A204.1 (cell line): ENCODE data around the gene PTRH1.
A peak's percentile ranks its signal among the peaks of the same experiment; 100 is the strongest.
"Not testable (repeated sequence)": the region's sequence is repeated elsewhere in the genome, so short reads cannot be mapped to it uniquely, and the experiment has no call there.

ENCODE experiments used
- FAIRE-seq: peaks from 2 replicates; lab custom pipeline; 2012; peaks lifted over from hg19 to GRCh38; lab: Jason Lieb, UNC

The PTRH1 gene, protein sequence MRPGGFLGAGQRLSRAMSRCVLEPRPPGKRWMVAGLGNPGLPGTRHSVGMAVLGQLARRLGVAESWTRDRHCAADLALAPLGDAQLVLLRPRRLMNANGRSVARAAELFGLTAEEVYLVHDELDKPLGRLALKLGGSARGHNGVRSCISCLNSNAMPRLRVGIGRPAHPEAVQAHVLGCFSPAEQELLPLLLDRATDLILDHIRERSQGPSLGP

DNA sequence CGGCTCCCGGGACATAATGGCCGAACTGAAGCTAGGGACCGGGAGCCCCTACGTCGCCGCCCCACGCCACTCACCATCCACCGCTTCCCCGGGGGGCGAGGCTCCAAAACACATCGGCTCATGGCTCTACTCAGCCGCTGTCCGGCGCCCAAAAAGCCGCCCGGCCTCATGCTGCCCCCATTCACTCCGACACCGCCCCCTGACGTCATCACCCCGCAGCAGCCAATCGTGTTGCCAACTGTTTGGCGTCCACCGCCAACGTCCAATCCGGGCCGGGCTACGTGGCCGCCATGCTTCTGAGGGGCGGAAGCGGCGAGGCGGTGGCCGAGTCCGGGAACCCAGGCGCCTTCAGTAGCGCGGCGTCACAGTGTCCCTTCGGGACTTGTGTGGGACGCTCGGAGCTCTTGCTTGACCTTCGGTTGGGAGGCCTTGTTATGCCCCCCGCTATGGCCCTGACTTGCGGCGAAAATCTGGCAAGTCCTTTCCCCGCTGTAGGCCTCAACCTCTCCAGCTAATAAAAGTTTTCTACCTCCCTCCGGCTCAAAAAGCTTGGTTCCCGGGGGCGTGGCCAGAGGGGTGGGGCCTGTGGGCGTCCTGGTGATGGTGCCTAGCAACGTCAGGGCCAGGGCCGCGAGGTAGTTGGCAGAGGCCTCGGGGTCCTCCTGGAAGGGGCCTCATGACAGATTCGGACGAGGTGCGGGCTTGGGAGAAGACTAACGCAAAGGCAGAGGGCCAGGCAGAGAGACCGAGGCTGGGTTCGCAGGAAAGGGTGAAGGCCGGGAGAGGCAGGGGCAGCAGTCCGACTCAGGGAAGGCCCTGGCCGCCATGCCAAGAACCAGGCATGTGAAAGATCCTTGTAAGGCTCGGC lies at the start of gene PTRH1, which contains the start of gene TTC16:
TSS of gene PTRH1 (minus strand) at position 194 of the 868 bp plus-strand sequence. CDS start at position 170, 24 bp downstream.
TSS of gene TTC16 (plus strand) at position 610 of the 868 bp plus-strand sequence. CDS start at position 677, 67 bp downstream.
- peak; percentile 91 for FAIRE-seq

DNA sequence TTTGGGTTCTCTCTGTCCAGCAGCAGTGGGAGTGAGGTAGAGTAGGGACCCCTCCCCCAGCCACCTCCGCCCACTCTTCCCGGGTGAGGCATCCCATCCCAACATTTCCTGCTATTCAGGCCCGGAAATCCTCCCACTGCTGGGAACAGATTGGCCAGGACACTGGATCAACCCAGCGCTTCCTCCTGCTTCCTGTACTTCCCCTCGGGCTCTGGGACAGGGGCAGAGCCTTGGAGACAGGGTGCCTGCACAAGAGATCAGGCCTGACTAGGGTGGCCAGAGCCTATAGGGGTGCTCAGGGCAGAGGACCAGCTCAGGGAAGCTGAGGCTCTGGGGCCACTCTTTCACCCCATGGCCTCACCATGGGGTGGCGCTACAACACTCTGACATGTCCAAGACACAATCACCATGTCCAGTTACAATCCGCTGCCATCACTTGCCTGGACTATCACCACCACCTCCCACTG lies 48.5 kb upstream of the PTRH1 start:
- FAIRE-seq = no peak

DNA sequence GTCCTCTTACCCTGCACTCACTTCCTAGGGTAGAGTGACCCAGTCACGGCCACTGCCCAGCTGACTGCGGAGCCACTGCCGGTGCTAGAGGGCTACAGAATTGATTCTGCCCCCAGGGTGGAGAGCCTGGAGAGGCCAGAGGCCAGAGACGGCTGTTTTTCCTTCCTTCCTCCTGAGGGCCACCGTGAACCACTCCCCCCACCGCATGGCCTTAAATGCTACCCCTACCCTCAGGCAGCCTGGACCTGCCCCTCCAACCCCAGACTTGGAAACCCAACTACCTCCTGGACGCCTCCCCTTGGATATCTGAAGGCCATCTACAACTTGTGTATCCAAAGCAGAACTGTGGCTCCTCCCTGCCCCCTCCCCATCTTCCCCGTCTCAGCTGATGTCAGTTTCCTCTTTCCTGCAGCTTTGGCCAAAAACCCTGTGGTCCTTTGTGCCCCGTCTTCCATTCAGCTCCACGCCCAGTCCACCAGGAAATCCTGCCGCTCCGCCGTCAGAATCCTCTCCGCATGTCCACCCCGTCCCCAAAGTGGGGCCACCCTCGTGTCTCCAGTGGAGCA lies 46.7 kb upstream of the PTRH1 start:
- FAIRE-seq = no peak

- FAIRE-seq = no peak
These were observed 46.1 kb upstream of the PTRH1 start for GRCh38 chr9:127761491-127761956.

DNA sequence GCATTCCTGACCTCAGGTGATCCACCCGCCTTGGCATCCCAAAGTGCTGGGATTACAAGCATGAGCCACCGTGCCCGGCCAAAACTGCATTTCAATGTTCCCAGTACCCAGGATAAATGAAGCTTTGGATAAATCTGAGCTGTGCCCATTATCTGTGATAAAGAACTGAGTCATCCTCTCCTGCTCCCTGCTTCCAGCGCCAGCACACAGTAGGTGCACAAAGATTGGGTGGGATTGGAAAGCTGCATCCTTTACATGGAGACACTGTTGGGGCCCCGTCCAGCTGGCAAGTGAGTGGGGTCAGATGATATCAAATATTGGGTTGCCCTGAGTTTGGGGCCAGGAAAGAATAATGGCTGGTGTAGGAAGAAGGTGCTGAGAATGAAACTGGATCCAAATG lies 45.6 kb upstream of the PTRH1 start:
- FAIRE-seq = no peak

- no peak for FAIRE-seq
These were observed 43.4 kb upstream of the PTRH1 start for GRCh38 chr9:127758843-127759242.

DNA sequence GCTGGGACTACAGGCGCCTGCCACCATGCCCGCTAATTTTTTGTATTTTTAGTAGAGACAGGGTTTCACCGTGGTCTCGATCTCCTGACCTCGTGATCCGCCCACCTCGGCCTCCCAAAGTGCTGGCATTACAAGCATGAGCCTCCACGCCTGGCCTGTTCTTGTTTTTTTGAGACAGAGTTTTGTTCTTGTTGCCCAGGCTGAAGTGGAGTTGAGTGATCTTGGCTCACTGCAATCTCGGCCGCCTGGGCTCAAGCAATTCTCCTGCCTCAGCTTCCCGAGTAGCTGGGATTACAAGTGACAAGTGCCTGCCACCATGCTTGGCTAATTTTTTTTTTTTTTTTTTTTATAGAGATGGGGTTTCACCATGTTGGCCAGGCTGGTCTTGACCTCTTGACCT lies 41.3 kb upstream of the PTRH1 start:
- not testable (repeated sequence) for FAIRE-seq

- no peak for FAIRE-seq
These were observed 40.8 kb upstream of the PTRH1 start for GRCh38 chr9:127756233-127756632.

DNA sequence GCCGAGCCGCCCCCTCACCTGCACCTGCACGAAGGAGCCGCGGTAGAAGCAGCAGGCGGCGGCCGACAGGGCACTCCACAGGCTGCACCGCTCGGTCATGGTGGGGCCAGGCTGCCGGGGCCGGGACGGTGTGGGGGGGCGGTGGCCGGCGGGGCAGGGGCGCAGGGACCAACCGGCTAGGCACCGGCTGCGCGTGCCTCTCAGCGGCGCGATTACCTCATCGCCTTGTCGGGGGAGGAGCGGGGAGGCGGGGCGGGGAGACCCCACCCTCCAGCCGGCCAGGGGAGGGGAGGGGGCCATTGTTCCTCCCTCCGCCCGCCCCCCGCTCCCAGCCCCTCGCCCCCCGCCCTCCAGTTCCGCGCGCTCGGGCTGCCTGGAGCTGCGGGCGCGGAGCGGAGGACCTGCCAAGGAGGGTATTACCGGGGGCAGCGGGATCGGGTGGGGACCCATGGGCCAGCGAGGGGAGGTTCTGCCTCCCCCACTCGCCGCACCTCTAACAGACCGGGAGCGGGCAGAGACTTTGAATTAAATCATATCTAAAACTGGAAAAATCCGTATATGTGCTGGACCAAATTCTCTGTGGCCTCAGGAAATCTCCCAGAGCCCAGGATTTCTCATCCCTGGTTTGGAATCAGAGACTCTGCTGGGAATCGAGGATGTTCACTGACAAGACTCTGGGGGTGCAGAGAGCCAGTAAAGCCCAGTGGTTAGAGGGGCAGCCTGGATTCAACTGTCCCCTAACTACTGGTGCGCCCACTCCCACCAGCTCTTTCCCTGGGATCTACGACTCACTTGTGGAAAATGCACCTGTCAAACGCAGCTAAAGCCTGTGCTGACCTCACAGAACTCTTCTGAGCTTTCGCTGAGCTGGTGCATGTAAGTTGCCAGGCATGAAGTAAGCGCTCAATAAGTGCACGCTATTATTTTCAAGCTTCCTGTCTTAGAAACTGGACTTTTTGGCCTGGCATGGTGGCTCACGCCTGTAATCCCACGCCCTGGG lies 39.9 kb upstream of the PTRH1 start:
- FAIRE-seq = no peak

DNA sequence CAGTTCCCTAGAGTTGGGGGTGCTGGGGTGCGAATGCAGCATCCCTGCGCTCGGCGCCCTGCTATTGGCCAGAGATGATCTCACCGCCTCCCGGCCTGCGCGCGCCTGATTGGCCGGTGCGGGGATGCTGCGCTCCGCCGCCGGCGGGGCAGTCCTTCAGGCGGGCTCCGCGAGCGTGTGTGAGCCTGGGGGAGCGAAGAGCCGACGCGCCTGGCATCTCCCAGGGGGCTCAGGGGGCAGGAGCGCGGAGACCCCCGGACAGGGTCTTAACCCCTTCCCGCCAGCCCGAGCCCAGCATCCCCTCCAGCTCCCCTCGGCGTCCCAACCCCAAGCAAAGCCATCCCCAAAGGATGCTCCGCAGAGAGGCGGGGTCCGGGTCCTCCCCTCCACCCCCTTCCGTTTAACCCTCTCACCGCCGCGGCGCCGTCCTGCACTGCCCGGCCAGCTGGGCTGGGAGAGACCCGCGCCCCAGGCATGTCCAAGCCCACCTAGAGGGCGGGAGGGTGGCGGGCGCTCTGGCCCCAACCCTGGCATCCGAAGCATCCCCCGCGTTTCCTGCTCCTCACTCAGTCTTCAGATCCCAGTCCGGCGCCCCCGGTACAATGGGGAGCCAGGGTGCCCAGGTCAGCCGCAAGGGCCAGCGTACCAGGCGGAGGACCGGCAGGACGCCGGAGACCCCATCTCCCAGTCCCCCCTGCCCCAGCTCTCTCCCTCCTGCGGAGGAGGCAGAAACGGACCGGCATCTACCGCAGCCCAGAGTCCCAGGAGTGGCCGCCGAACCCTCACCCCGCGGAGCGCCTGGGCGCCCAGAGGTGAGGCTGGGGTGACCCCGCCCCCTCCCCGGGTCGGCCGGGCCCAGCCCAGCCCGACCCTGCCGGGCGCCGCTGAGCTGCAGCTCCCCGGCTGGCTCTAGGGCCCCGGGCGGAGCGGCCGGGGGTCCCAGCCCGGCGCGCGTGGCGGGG lies 38.9 kb upstream of the PTRH1 start:
- no peak for FAIRE-seq

GRCh38 chr9:127753622-127754021 lies 38.2 kb upstream of the PTRH1 start:
- no peak for FAIRE-seq

GRCh38 chr9:127753148-127753547 lies 37.7 kb upstream of the PTRH1 start:
- FAIRE-seq = no peak

DNA sequence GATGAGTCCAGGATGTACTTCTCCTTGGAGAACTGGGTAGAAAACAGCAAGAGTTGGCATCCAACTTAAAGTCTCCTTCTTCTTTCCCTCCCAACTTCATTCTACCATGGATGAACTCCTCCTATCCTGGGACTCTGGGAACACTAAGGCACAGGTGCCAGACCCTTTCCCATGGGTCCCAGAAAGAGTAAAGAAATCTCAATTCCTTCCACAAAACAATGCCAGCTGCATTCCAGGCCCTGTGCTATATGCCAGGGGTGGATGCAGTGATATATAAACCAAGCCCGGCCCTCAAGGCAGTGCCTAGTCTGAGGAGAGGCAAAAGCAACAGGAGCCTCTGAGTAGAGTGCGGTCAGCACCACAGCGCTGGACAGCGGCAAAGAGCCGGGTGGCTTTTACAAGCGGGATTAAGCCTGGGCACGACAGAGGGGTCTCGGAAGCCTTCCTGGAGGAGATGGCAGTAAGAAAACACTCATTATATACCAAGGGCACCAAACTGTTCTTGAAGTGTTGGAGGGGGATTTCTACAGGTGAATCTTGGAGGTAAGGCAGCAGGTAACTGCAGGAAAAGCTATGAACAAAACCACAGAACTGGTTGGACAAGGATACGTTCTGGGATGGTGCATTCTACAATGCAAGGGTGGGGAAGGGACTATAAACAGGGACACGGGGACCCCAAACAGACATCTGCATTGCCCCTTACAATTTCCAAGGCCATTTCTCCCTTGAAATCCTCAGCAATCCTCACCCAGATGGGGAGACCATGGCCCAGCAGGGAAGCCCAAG lies 36.0 kb upstream of the PTRH1 start:
- FAIRE-seq = no peak

DNA sequence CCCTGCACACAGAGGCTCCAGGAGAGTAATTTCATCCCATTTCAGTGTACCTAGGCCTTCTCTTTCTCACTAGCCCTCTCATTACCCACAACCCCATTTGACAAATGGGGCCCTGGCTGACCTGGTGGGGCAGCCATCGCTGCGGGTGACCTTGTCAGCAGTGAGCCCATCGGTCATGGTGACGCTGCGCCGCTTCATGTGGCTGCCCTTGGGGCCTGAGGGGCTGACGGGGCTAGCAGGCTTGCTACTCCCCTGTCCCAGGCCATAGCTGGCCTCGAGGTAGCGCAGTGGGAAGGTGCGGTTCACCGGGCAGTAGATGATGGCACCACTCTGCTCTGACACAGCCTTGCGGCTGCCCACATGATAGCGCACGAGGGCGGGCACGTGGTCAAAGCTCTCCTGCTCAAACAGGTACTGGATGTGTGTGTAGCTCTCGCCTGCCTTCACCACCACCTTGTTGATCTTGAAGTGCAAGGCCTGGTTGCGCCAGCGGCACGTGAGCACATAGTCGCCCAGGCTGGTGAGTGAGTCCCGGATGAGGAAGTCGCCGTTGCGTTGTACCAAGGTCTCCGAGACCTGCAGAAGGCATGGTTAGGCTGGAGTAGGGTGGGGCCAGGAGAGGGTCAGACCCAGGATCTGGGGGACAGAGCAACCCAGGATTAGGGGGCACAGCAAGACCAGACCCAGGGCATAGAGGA lies 33.8 kb upstream of the PTRH1 start:
- FAIRE-seq = no peak

DNA sequence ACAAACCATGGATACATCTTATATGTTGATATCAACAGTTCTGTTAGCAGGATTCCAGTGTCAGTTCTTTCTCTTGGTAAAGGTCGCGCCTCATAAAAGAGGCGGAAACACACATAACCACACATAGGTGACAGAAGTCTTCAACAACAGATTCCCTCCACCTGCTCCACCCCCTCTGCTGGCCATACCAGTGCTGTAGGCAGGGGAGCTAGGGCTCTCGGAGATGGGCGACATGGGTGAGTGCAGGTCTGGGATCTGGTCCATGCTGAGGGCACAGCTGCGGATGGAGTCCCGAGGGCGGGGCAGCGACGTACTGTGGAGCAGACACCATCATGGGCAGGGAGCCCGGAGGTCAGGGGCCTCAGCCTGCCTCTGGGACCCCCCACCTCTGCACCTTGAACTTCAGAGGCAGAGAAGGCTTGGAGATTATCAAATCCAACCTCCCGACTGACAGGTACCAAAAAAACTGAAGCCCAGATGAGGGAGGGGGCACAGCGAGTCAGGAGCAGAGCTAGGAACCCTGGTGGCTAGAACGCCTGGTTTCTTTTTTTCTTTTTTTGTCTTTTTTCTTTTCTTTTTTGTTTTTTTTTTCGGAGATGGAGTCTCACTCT lies 31.6 kb upstream of the PTRH1 start:
- no peak for FAIRE-seq

DNA sequence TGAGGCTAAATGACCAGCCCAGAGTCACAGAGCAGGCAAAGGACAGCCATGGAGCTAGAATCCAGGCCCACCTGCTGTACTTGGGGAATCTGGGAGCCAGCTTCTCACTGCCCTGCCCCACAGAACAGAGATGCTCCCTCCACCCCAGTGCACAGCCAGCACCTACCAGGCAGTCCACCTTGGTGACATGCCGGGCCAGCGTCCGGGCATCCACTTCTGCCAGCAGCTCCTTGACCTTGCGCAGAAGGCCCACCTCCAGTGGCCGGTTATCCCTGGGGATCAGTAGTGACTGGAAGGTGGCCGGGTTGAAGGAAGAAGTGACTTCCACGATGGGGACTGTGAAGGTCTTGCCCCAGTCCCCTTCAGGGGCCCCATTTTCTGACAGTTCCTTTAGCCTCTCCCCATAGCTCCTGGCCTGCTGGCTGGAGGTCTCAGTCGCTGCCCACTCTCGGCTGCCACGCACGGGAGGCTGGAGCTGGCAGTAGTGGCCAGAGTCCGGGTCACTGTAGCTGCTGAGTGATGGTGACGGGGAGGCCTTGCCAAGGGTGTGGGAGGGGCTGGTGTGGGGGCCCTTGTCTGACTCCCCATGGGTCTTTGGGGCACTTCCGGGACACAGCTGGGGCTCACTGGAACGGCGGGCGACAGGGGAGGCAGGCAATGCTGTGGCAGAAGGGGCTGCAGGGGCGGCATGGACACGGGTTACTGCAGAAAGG lies 29.1 kb upstream of the PTRH1 start:
- no peak for FAIRE-seq

GRCh38 chr9:127742435-127743088 lies 27.1 kb upstream of the PTRH1 start:
- no peak for FAIRE-seq
